Measurements from ENCODE around the gene SERINC2.
"Not testable (repeated sequence)": the region's sequence is repeated elsewhere in the genome, so short reads cannot be mapped to it uniquely, and the experiment has no call there.

Gene SERINC2

GRCh38 chr1:31416101-31416736 lies 3.2 kb downstream of the SERINC2 start:
- ATAC-seq, result no peak

GRCh38 chr1:31417148-31417547 lies 4.1 kb downstream of the SERINC2 start:
- no peak for ATAC-seq

GRCh38 chr1:31418626-31419323 lies 5.8 kb downstream of the SERINC2 start:
- no peak for ATAC-seq

GRCh38 chr1:31420716-31421115 lies 7.7 kb downstream of the SERINC2 start:
- no peak for ATAC-seq

GRCh38 chr1:31421371-31422040 lies 8.5 kb downstream of the SERINC2 start:
- ATAC-seq, result no peak

GRCh38 chr1:31422505-31423319 lies 9.7 kb downstream of the SERINC2 start:
- ATAC-seq, result peak; percentile 78 to 91

GRCh38 chr1:31423418-31423947 lies 10.5 kb downstream of the SERINC2 start:
- ATAC-seq, result peak; percentile 11 to 22

GRCh38 chr1:31424568-31424967 lies 11.6 kb downstream of the SERINC2 start:
- ATAC-seq, result no peak

GRCh38 chr1:31425301-31426081 lies 12.5 kb downstream of the SERINC2 start:
- no peak for ATAC-seq

GRCh38 chr1:31426249-31426922 lies 13.4 kb downstream of the SERINC2 start:
- ATAC-seq, result no peak

- ATAC-seq, result no peak
These were observed 14.3 kb downstream of the SERINC2 start for GRCh38 chr1:31427322-31427721.

- no peak for ATAC-seq
These were observed 15.6 kb downstream of the SERINC2 start for GRCh38 chr1:31428436-31429221.

GRCh38 chr1:31429583-31429982 lies 16.6 kb downstream of the SERINC2 start:
- ATAC-seq, result no peak

- ATAC-seq, result not testable (repeated sequence)
These were observed 18.6 kb downstream of the SERINC2 start for GRCh38 chr1:31431351-31432257.

- ATAC-seq, result no peak
These were observed 19.8 kb downstream of the SERINC2 start for GRCh38 chr1:31432592-31433395.

- no peak for ATAC-seq
These were observed 20.4 kb downstream of the SERINC2 start for GRCh38 chr1:31433396-31433930.

- ATAC-seq, result no peak
These were observed 21.3 kb downstream of the SERINC2 start for GRCh38 chr1:31434101-31434871.

All from activated CD4-positive, CD25-positive, alpha-beta regulatory T cell treated with anti-CD3 and anti-CD28 coated beads, Interleukin-2, amount 50 U/mL, for 24 hours (primary cell).